Right lung (tissue), 5 donors: ENCODE measurements around the gene SEZ6L2. TPM values are rescaled to one million over a fixed set of nuclear protein-coding genes. Genes with fewer than 3 reads are reported as not detected.
"Not testable (repeated sequence)": the region's sequence is repeated elsewhere in the genome, so short reads cannot be mapped to it uniquely, and the experiment has no call there.

ENCODE experiments used
- DNase-seq, 2 donors: peaks; one replicate each; pipeline ENCODE4 v3.0.0-alpha.2; 2013
- polyA plus RNA-seq, 5 donors: library from polyadenylated mRNA; unstranded; fragments of 120-200 nt; gene quantifications; one replicate each; pipeline versions ENCODE4 v1.2.1 to v1.2.3, GENCODE V29; 2013; ENCODE audit warnings: inconsistent platforms in 1 of 5, low replicate concordance in 1 of 5; ENCODE audit not compliant: insufficient read length in 5 of 5, insufficient read depth in 1 of 5

SEZ6L2 gene
- polyA plus RNA-seq, 5 donors: 4.1 to 7.8 (median 5.2) TPM

DNA sequence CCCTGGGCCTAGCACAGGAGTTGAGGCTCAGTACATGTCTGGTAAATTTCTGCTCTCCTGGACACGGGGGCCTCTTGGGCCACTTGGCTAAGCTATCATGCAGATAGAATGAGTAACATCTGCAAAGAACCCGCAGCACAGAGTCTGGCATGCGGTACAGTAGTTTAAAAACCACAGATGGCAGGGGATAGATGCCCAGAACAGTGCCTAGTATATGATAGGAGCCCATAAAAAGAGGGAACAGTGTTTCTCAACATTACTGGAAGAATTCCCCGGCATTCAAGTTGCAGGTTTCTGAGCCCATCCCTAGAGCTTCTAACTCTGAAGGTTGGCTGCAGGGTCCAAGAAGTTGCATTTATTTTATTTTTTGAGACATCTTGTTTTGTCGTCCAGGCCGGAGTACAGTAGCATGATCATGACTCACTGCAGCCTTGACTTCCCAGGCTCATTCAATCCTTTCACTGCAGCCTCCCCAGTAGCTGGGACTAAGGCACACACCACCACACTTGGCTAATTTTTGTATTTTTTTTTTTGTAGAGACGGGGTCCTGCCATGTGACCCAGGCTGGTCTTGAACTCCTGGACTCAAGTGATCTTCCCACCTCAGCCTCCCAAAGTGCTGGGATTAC lies 42.1 kb downstream of the SEZ6L2 start:
- no peak for DNase-seq

DNA sequence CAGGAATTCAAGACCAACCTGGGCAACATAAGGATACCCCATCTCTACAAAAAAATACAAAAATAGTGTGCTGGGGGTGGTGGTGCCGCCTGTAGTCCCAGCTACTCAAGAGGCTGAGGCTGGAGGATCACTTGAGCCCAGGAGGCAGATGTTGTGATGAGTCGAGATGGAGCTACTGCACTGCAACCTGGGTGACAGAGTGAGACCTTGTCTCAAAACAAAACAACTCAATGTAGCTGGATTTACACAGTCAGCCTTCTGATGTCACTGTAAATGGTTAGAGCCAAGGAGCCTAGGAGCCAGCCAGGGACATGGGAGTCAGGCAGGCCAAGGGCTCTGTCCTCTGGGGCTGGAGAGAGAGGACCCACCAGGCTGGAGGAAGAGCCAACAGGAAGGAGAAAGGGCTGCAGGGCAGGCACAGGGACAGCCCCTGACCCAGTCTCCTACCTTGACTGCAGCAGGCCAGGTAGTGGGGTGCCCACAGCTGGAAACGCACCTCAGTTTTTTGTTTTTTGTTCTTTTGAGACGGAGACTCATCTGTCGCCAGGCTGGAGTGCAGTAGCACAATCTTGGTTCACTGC lies 44.7 kb downstream of the SEZ6L2 start:
- DNase-seq: no peak

DNA sequence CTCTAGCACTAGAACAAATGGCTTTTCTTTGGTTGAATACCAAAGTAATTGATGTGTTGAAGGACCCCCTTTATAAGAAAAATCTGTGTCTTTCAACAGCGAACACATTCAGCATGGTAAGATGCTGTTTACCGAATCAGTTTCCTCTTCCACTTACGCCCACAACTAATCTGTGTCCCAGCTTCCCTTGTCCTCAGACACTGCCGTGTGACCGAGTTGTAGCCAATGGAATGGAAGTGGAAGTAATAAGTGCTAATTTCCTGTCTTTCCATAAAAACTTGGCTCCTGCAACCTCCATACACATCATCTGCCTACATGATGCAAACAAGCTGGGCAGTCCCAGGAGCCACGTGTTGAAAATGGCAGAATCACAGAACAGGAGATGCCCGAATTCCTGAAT lies 46.7 kb downstream of the SEZ6L2 start:
- DNase-seq: peak; percentile 53 to 65

DNA sequence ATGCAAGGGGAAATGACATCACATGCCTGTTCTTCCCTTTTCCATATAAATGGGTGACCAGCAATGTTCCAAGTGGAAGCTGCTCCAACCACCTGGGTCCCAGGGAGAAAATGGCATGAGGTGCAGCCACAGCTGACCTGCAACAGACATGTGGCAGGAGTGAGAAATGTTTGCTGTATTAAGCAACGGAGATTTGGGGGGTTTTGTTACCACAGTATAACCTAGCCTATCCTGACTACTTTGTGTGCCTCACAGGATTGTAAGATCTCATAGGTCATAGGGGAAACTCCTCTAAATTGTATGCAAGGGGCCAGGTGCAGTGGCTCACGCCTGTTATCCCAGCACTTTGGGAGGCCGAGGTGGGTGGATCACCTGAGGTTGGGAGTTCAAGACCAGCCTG lies 48.4 kb downstream of the SEZ6L2 start:
- no peak for DNase-seq

DNA sequence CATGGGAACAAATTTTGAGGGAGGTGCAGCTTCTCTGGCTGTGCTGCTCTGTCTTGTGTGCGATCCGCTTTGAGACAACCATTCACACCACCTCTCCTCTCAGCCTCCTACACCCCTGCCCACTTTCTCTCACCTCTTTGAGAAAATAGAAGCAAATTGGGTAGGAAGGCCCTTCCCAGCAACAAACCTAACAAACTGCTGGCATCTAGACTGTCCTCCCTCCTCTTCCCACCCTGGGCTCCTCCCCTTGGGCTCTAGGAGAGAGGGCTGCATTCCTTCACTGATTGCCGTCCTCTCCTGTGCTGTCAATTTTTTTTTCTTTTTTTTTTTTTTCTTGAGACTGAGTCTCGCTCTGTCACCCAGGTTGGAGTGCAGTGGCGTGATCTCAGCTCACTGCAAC lies 49.8 kb downstream of the SEZ6L2 start:
- DNase-seq: no peak

DNA sequence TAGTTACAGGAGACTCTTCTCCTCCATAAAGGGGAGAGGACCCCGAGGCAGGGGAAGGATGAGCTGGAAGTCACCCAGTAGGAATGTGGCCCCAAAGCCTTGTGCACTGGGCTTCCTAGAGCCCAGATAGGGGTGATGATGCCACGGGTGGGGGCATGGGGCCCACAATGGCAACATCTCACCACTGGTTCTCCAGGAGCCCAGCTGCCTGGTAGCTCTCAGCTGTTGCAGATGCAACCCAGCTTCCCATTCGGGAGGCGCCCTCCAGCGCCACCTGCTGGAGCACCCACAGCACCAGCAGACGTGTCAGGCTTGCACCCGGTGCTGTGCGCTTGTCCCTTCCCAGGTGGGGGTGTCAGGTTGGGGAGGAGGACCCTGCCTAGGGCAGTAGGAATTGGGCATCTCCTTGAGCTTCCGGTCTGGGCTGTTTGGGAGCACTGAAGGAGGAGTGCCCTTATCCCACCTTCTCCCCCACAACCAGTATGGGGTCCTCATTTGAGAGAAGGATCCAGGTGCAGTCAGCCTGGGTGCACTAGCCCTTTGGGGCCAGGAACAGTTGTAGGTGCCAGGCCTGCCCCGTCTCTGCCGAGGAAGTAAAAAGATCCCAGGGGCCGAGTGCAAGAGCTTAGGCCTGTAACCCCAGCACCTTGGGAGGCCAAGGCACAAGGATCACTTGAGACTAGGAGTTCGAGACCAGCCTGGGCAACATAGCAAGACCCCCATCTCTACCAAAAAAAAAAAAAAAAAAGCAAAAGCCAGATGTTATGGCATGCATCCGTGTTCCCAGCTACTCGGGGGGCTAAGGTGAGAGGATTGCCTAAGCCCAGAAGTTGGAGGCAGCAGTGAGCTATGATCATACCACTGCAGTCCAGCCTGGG lies 50.7 kb downstream of the SEZ6L2 start:
- no peak for DNase-seq

DNA sequence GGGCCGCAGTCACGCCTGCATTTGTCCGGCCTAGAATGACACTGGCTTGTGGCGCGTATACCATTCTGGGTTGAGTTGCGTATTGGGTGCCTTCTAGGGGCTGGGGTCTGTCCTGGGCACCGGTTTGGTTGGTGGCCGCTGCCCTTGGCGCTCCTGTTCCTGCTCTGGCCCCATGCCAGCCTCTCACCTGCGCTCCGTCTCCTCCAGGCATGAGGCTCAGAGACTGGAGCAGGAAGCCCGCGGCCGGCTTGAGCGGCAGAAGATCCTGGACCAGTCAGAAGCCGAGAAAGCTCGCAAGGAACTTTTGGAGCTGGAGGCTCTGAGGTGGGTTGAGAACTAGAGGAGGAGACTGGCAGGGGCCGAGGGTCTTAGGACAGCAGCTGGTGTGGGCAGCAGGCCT lies 53.7 kb downstream of the SEZ6L2 start:
- no peak for DNase-seq

DNA sequence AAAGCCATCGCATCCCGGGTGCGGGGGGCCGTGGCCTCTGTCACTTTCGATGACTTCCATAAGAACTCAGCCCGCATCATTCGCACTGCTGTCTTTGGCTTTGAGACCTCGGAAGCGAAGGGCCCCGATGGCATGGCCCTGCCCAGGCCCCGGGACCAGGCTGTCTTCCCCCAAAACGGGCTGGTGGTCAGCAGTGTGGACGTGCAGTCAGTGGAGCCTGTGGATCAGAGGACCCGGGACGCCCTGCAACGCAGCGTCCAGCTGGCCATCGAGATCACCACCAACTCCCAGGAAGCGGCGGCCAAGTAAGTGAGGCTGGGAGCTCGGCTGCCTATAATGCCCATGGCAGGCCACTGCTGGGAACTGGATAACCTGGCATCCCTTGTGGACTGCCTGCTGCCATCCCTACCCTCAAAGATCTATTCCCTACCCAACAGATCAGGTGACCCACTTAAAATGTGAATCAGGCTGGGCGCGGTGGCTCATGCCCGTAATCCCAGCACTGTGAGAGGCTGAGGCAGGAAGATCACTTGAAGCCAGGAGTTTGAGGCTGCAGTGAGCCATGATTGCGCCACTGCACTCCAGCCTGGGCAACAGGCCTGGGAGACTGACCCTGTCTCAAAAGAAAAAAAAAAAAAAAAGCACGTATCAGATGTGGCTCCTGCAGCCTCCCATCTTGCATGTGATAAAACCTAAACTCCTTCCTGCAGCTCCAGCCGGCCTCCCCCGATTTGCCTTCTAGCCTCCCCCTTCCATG lies 54.6 kb downstream of the SEZ6L2 start:
- DNase-seq: no peak

DNA sequence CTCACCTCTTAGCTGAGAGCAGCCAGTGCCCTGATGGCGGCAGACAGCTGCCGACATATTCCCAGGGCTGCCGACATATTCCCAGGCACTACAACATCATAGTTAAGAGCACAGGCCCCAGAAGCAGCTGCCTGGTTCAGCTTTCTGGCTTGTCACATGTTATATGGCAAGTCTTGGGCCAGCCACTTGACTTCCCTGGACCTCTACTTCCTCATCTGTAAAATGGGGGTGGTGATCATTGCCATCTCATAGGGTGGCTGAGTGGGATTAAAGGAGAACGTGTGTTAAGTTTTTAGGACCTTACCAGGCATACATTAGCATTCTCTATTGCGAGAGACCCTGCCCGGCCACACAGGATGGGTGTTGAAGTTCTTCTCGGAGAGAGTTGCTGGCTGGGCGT lies 55.4 kb downstream of the SEZ6L2 start:
- DNase-seq: no peak

DNA sequence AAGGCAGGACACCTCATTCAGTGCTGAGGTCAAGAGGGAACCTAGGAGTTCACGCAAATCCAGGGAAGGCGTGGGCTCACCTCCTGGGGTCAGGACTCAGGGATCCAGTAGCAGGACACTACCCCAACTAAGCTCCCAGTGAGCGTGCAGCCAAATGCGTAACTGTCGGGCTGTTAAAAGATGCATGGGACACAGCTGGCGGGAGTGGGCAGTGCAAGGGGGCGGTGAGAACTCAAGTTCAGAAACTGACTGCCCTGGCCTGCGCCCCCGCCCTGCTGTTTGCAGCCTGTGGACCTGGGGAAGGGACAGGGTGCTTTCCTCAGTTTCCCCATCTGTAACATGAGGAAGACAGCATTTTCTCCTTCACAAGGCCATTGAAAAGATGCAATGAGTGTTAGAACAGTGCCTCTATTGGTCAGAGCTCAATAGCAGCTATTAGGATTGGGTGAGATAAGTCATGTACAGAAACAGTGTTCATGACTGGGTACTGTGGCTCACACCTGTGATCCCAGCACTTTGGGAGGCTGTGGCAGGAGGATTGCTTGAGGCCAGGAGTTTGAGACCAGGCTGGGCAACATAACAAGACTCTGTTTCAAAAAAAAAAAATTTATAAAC lies 56.5 kb downstream of the SEZ6L2 start:
- no peak for DNase-seq

DNA sequence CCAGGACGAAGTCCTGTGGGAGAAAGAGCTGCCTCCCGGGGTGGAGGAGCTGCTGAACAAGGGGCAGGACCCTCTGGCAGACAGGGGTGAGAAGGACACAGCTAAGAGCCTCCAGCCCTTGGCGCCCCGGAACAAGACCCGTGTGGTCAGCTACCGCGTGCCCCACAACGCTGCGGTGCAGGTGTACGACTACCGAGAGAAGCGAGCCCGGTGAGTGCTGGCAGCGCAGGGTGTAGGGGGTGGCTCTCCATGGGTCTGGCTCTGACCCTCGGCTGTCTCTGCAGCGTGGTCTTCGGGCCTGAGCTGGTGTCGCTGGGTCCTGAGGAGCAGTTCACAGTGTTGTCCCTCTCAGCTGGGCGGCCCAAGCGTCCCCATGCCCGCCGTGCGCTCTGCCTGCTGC lies 57.7 kb downstream of the SEZ6L2 start:
- DNase-seq: no peak

DNA sequence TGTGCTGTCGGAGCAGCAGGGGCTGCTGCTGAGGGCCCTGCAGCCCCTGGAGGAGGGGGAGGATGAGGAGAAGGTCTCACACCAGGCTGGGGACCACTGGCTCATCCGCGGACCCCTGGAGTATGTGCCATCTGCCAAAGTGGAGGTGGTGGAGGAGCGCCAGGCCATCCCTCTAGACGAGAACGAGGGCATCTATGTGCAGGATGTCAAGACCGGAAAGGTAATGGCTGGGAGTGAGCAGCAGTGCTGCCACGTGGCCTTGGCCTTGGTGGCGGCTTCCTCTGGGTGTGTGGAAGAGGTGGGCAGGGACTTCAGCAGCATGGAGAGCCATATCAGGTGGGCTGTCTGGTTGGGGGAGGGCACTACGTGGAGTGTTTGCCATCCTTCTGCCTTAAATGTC lies 59.1 kb downstream of the SEZ6L2 start:
- no peak for DNase-seq

DNA sequence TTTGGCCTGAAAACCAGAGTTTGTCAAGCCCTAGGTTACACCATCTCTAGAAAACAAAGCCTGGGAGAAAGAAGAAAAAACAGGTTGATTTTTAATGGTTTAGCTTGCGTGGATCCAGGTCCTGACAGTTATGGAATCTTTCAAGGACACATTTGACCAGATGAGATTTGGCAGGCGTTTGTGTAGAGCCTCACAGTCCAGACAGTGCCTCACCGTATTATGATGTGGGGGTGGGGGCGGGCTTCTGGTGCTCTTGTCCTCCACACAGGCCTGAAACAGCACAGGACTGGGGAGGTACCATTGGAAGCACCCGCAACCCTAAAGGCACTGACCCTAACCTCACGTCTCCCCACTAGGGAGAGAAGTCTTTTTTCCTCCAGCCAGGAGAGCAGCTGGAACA lies 59.5 kb downstream of the SEZ6L2 start:
- no peak for DNase-seq

DNA sequence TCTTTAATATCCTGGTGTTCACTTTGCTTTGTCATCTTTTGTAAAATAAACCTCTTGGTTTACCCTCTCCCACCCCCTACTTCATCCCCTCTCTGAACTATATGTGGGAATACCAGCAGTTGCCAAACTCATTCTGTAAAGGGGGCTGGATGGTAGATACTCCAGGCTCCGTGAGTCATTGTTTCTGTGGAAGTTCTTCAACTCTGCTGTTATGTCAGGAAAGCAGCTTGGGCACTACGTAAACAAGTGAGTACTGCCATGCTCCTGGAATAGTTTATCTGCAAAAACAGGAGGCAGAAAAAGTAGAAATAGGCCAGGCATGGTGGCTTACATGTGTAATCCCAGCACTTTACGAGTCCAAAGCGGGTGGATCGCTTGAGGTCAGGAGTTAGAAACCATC lies 61.5 kb downstream of the SEZ6L2 start:
- DNase-seq: no peak

DNA sequence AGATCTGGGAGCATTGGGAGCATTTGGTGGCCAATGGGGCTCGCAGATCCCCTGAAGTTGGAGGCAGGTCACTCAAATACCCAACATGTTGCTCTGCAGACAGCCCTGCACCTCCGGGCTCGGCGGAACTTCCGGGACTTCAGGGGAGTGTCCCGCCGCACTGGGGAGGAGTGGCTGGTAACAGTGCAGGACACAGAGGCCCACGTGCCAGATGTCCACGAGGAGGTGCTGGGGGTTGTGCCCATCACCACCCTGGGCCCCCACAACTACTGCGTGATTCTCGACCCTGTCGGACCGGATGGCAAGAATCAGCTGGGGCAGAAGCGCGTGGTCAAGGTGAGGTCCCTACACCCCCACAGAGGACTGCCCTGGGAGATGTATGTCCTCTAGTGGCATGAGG lies 62.7 kb downstream of the SEZ6L2 start:
- DNase-seq: no peak

DNA sequence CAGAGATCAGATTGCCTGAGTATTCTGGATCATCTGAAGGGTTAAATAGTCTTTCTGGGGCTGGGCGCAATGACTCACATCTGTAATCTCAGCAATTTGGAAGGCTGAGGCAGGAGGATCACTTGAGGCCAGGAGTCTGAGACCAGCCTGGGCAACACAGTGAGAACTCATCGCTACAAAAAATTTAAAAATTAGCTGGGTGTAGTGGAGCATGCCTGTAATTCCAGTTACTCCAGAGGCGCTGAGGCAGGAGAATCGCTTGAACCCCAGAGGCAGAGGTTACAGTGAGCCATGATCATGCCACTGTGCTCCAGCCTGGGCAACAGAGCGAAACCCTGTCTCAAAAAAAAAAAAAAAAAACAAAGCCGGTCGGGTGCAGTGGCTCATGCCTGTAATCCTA lies 63.4 kb downstream of the SEZ6L2 start:
- DNase-seq: no peak

DNA sequence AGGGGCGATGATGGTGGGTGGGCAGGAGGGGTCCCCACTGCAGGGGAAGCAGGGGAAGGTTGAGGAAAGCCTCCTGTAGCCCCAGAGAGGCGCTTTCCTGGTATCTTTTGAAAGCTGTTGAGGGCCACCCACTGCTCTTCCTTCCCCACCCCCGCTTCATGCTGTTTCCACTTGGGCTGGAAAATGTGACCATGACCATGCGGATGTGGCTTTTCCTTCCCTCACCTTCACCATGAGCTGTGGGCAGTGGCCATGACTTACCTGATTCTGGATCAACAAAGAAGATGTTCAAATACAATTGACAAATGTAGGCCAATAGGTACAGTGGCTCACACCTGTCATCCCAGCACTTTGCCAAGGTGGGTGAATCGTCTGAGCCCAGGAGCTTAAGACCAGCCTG lies 65.3 kb downstream of the SEZ6L2 start:
- no peak for DNase-seq

DNA sequence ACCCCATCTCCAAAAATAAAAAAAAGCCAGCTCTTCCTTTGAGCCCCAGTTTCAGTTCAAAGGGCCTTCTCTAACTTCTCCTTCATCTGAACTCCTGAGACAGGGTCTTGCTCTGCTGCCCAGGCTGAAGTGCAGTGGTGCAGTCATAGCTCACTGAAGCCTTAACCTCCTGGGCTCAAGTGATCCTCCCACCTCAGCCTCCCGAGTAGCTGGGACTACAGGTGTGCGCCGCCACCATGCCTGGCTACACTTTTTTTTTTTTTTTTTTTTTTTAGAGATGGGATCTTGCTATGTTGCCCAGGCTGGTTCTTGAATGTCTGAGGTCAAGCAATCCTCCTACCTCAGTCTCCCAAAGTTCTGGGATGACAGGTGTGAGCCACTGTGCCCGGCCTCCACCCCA lies 66.1 kb downstream of the SEZ6L2 start:
- DNase-seq: not testable (repeated sequence)

DNA sequence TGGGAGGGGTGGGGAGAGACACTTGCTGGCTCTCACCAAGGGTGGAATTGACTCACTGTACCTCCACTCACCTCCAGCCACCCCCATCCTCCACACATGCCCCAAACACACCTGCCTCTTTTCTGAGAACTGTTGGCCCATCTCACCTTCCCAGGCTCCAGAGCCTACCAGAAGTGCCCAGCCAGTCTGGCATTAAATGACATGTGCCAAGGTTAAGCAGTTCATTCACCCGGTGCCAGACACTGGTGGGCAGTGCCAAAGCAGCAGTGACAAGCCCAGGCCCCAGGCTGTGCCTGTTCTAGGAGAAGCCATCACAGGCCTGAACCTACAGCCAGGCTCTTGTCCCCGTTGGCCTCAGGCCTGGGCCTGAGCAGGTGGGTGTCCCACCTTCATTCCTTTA lies 67.9 kb downstream of the SEZ6L2 start:
- DNase-seq: no peak

DNA sequence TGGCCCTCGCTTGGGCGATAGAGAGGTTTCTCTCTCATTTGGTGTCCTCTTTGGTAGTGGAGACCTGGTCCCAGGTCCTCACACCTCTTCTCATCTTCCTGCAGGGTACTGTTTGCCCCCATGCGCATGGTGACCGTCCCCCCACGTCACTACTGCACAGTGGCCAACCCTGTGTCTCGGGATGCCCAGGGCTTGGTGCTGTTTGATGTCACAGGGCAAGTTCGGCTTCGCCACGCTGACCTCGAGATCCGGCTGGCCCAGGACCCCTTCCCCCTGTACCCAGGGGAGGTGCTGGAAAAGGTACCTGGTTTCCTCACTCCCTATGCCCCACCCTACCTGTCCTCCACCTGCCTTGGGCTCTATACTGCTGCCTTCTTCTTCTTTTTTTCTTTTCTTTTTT lies 68.6 kb downstream of the SEZ6L2 start:
- no peak for DNase-seq

DNA sequence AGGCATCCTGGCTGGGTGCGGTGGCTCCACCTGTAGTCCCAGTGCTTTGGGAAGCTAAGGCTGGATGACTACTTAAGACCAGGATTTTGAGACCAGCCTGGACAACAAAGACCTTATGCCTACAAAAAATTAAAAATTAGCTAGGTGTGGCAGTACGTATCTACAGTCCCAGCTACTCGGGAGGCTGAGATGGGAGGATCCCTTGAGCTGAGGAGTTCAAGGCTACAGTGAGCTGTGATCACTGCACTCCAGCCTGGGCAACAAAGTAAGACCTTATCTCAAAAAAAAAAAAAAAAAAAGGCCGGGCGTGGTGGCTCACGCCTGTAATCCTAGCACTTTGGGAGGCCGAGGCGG lies 73.0 kb downstream of the SEZ6L2 start:
- no peak for DNase-seq
